Loucy (cell line): ENCODE measurements around the gene RARRES2.
A peak's percentile ranks its signal among the peaks of the same experiment; 100 is the strongest.

Source experiments
- H2AFZ ChIP-seq: fragments of 200-600 bp; sonication (generic); 2 replicates; pipeline ENCODE4 v1.6.0; 2016; ENCODE audit warnings: antibody characterized with exemption, mild to moderate bottlenecking, low read length, moderate library complexity
- H3F3A ChIP-seq: fragments of 200-600 bp; 2 replicates; pipeline ENCODE4 v1.6.0; 2016; ENCODE audit warnings: antibody characterized with exemption, low read depth, mild to moderate bottlenecking
- H3K27me3 ChIP-seq: fragments of 200-600 bp; sonication (generic); 2 replicates; pipeline ENCODE4 v1.6.1; 2014; ENCODE audit warnings: low read length, mild to moderate bottlenecking; ENCODE audit not compliant: insufficient read depth, poor library complexity, severe bottlenecking
- H3K36me3 ChIP-seq: fragments of 200-600 bp; sonication (generic); 2 replicates; pipeline ENCODE4 v1.6.1; 2016; ENCODE audit warnings: low read length; ENCODE audit not compliant: insufficient read depth
- H3K4me1 ChIP-seq: fragments of 200-600 bp; sonication (generic); 2 replicates; pipeline ENCODE4 v1.5.1; 2014; ENCODE audit warnings: low read length, mild to moderate bottlenecking; ENCODE audit not compliant: insufficient read depth, poor library complexity, severe bottlenecking
- H3K4me2 ChIP-seq: fragments of 200-600 bp; sonication (generic); 2 replicates; pipeline ENCODE4 v1.6.0; 2014; ENCODE audit warnings: antibody characterized with exemption, low read length, low read depth, mild to moderate bottlenecking; ENCODE audit not compliant: poor library complexity, severe bottlenecking
- H3K4me3 ChIP-seq: fragments of 200-600 bp; sonication (generic); 2 replicates; pipeline ENCODE4 v1.5.1; 2014; ENCODE audit warnings: low read length, mild to moderate bottlenecking, mixed read lengths; ENCODE audit not compliant: poor library complexity, severe bottlenecking
- H3K79me2 ChIP-seq: fragments of 200-600 bp; sonication (generic); 2 replicates; pipeline ENCODE4 v1.6.1; 2014; ENCODE audit warnings: low read length; ENCODE audit not compliant: insufficient read depth
- H3K9ac ChIP-seq: fragments of 200-600 bp; sonication (generic); 2 replicates; pipeline ENCODE4 v1.6.0; 2014; ENCODE audit warnings: mild to moderate bottlenecking, low read depth, low read length, moderate library complexity; ENCODE audit not compliant: poor library complexity, severe bottlenecking
- H3K9me2 ChIP-seq: fragments of 200-600 bp; sonication (generic); replicated peaks from 2 replicates; pipeline ENCODE4 v1.6.1; 2016; ENCODE audit warnings: low read depth, low read length, mixed read lengths
- H3K9me3 ChIP-seq: fragments of 200-600 bp; sonication (generic); 2 replicates; pipeline ENCODE4 v1.6.1; 2014; ENCODE audit warnings: mild to moderate bottlenecking, antibody characterized with exemption, low read length, low read depth; ENCODE audit not compliant: insufficient read depth
- H4K20me1 ChIP-seq: fragments of 200-600 bp; sonication (generic); 2 replicates; pipeline ENCODE4 v1.6.0; 2014; ENCODE audit warnings: antibody characterized with exemption, low read length, mild to moderate bottlenecking; ENCODE audit not compliant: insufficient read depth, poor library complexity, severe bottlenecking
- EZH2phosphoT487 ChIP-seq: fragments of 200-600 bp; IDR thresholded peaks from 2 replicates; pipeline ENCODE4 v1.6.1; 2018; ENCODE audit warnings: antibody characterized with exemption, mild to moderate bottlenecking, moderate library complexity, borderline replicate concordance
- TF ChIP-seq, protein P1 (sequence below): fragments of 200-600 bp; sonication (generic); conservative IDR thresholded peaks from 2 replicates; pipeline ENCODE4 v1.5.1; 2014; ENCODE audit warnings: mild to moderate bottlenecking, antibody characterized with exemption, low read length

RARRES2 gene

GRCh38 chr7:150329331-150330120 is 11.9 kb downstream of the RARRES2 start:
- Histone ChIP-seq H3K9me3 (no peaks in the 10 kb centered on the region), H3K27me3 (no peaks in the 10 kb centered on the region), H3F3A (no peaks in the 10 kb centered on the region), H3K4me2 (no peak overlapping the region), H3K9me2 (no peaks in the 10 kb centered on the region), H3K36me3 (peaks cover 57% of the 10 kb centered on the region), H2AFZ (no peak overlapping the region), H3K79me2 (peaks cover 56% of the 10 kb centered on the region), H3K4me1 (peaks cover 36% of the 10 kb centered on the region), H3K4me3 (no peak overlapping the region), H4K20me1 (peaks cover 22% of the 10 kb centered on the region), H3K9ac (no peak overlapping the region)
- TF ChIP-seq, protein P1, sequence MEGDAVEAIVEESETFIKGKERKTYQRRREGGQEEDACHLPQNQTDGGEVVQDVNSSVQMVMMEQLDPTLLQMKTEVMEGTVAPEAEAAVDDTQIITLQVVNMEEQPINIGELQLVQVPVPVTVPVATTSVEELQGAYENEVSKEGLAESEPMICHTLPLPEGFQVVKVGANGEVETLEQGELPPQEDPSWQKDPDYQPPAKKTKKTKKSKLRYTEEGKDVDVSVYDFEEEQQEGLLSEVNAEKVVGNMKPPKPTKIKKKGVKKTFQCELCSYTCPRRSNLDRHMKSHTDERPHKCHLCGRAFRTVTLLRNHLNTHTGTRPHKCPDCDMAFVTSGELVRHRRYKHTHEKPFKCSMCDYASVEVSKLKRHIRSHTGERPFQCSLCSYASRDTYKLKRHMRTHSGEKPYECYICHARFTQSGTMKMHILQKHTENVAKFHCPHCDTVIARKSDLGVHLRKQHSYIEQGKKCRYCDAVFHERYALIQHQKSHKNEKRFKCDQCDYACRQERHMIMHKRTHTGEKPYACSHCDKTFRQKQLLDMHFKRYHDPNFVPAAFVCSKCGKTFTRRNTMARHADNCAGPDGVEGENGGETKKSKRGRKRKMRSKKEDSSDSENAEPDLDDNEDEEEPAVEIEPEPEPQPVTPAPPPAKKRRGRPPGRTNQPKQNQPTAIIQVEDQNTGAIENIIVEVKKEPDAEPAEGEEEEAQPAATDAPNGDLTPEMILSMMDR: no peak
- no peak for TF ChIP-seq EZH2phosphoT487

- Histone ChIP-seq H3K36me3 (peaks cover 57% of the 10 kb centered on the region), H3K79me2 (peaks cover 78% of the 10 kb centered on the region)
Observed at GRCh38 chr7:150327308-150327707, 14.1 kb downstream of the RARRES2 start.

DNA sequence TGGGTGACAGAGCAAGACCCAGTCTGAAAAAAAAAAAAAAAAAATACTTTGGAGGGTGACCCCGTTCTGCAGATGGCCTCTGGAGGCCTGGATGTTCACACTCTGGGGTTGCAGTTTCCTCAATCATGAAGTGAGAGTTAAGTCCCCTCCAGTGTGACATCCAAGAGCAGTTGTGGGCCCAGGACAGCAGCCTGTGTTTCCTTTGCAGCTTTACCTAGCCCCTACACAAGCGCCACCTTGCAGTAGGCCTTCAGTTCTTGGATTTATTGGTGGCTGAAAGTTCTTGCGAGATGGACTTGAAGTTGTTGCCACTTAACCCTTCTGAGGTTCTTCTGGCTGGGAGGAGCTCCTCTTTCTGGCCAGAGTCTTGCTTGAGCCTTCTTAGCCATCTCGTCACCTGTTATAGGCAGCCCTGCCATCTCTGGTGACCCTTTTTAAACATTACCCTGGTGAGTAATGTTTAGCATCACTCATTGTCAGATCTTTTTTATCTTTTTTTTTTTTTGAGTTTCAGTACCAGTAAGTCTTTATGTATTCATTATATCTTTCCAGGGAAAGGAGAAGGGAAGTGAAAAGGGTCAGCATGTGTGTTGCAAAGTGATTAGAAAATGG is 14.7 kb downstream of the RARRES2 start:
- Histone ChIP-seq H3K79me2 (peaks cover 83% of the 10 kb centered on the region), H3K4me3 (peak overlapping the region; percentile 92), H2AFZ (no peak overlapping the region), H3K9ac (peak overlapping the region; percentile 26), H4K20me1 (peaks cover 24% of the 10 kb centered on the region), H3K36me3 (peaks cover 57% of the 10 kb centered on the region), H3K4me1 (peaks cover 52% of the 10 kb centered on the region), H3F3A (no peaks in the 10 kb centered on the region), H3K27me3 (peaks cover 9% of the 10 kb centered on the region), H3K9me2 (no peaks in the 10 kb centered on the region), H3K4me2 (peak overlapping the region; percentile 98), H3K9me3 (no peaks in the 10 kb centered on the region)
- TF ChIP-seq, protein P1: no peak
- TF ChIP-seq EZH2phosphoT487: no peak

More at GRCh38 chr7:150327308-150327707, 14.1 kb downstream of the RARRES2 start:
- peak overlapping the region; percentile 26 for H3K9ac ChIP-seq
- H3K4me2 ChIP-seq: peak overlapping the region; percentile 98
- no peak overlapping the region for H3K4me3 ChIP-seq
- H3K9me2 ChIP-seq: no peaks in the 10 kb centered on the region
- H3K27me3 ChIP-seq: peaks cover 9% of the 10 kb centered on the region
- no peak overlapping the region for H2AFZ ChIP-seq
- H3F3A ChIP-seq: no peaks in the 10 kb centered on the region
- no peaks in the 10 kb centered on the region for H3K9me3 ChIP-seq
- H4K20me1 ChIP-seq: peaks cover 24% of the 10 kb centered on the region
- TF ChIP-seq, protein P1: no peak
- no peak for TF ChIP-seq EZH2phosphoT487
- peaks cover 47% of the 10 kb centered on the region for H3K4me1 ChIP-seq
